ENCODE measurements around the gene TMEM204. TPM values are rescaled to one million over a fixed set of nuclear protein-coding genes. Genes with fewer than 3 reads are reported as not detected.

The TMEM204 gene
- total and polyA plus RNA-seq, 9 donors = 6.5 to 35.5 (median 13.8) TPM

- DNase-seq = no peak
These were observed 42.1 kb downstream of the TMEM204 start for GRCh38 chr16:1575578-1575977.

GRCh38 chr16:1579214-1579613 lies 45.7 kb downstream of the TMEM204 start:
- no peak for TF ChIP-seq CTCF (IDR thresholded peaks at IDR 0.05)
- TF ChIP-seq POLR2A (IDR thresholded peaks at IDR 0.05) = no peak
- TF ChIP-seq EP300 (IDR thresholded peaks at IDR 0.05) = no peak
- no peak for DNase-seq
- intact Hi-C loops (cut with DNase I) = no loop called here
- Histone ChIP-seq H3K36me3 (no peaks in the 10 kb centered on the region), H3K4me1 (ENCODE audit: insufficient read depth) (no peaks in the 10 kb centered on the region), H3K9me3 (no peaks in the 10 kb centered on the region), H3K27ac (no peak overlapping the region), H3K27me3 (no peaks in the 10 kb centered on the region), H3K4me3 (no peak overlapping the region)
- WGBS, 3 donors = 79 to 91% (median 85%) methylated on average over 5 of the region's 5 CpGs

More at GRCh38 chr16:1575578-1575977, 42.1 kb downstream of the TMEM204 start:
- Histone ChIP-seq H3K9me3 (no peaks in the 10 kb centered on the region), H3K36me3 (no peaks in the 10 kb centered on the region), H3K27ac (no peak overlapping the region), H3K4me3 (no peak overlapping the region), H3K27me3 (no peaks in the 10 kb centered on the region), H3K4me1 (ENCODE audit: insufficient read depth) (no peaks in the 10 kb centered on the region)
- intact Hi-C loops (cut with DNase I) = no loop called here
- no peak for TF ChIP-seq POLR2A (IDR thresholded peaks at IDR 0.05)
- TF ChIP-seq CTCF (IDR thresholded peaks at IDR 0.05) = no peak
- TF ChIP-seq EP300 (IDR thresholded peaks at IDR 0.05) = no peak

- WGBS, 3 donors = 92 to 93% (median 92%) methylated on average over 12 of the region's 12 CpGs
- Histone ChIP-seq H3K27me3 (no peaks in the 10 kb centered on the region), H3K9me3 (no peaks in the 10 kb centered on the region), H3K36me3 (no peaks in the 10 kb centered on the region), H3K27ac (no peak overlapping the region), H3K4me3 (no peak overlapping the region), H3K4me1 (ENCODE audit: insufficient read depth) (no peaks in the 10 kb centered on the region)
- intact Hi-C loops (cut with DNase I) = no loop called here
- no peak for TF ChIP-seq POLR2A (IDR thresholded peaks at IDR 0.05)
- no peak for TF ChIP-seq CTCF (IDR thresholded peaks at IDR 0.05)
- TF ChIP-seq EP300 (IDR thresholded peaks at IDR 0.05) = no peak
- DNase-seq = no peak
These were observed 46.8 kb downstream of the TMEM204 start for GRCh38 chr16:1580256-1580655.

GRCh38 chr16:1580956-1581355 lies 47.5 kb downstream of the TMEM204 start:
- TF ChIP-seq POLR2A (IDR thresholded peaks at IDR 0.05) (no peak), CTCF (IDR thresholded peaks at IDR 0.05) (no peak), EP300 (IDR thresholded peaks at IDR 0.05) (no peak)
- no peak overlapping the region for H3K4me3 ChIP-seq
- no peaks in the 10 kb centered on the region for H3K27me3 ChIP-seq
- no peak overlapping the region for H3K27ac ChIP-seq
- H3K9me3 ChIP-seq = no peaks in the 10 kb centered on the region
- no peaks in the 10 kb centered on the region for H3K36me3 ChIP-seq
- intact Hi-C loops (cut with DNase I) = no loop called here
- H3K4me1 ChIP-seq (ENCODE audit: insufficient read depth) = no peaks in the 10 kb centered on the region
- no peak for DNase-seq
- WGBS, 3 donors = 91 to 93% (median 93%) methylated on average over 6 of the region's 6 CpGs

- Histone ChIP-seq H3K4me1 (ENCODE audit: insufficient read depth) (no peaks in the 10 kb centered on the region), H3K4me3 (no peak overlapping the region), H3K27me3 (no peaks in the 10 kb centered on the region), H3K27ac (no peak overlapping the region), H3K36me3 (no peaks in the 10 kb centered on the region), H3K9me3 (no peaks in the 10 kb centered on the region)
- no peak for DNase-seq
- WGBS, 3 donors = 76 to 78% (median 76%) methylated on average over 9 of the region's 9 CpGs
- intact Hi-C loops (cut with DNase I) = no loop called here
- no peak for TF ChIP-seq EP300 (IDR thresholded peaks at IDR 0.05)
- TF ChIP-seq CTCF (IDR thresholded peaks at IDR 0.05) = no peak
- no peak for TF ChIP-seq POLR2A (IDR thresholded peaks at IDR 0.05)
These were observed 48.3 kb downstream of the TMEM204 start for GRCh38 chr16:1581804-1582203.

Data from ovary (tissue), 9 donors.